Suppressor macrophage (primary cell): ENCODE data around the gene VEZT.
"Not testable (repeated sequence)": the region's sequence is repeated elsewhere in the genome, so short reads cannot be mapped to it uniquely, and the experiment has no call there.

Source experiments
- DNase-seq, 4 experiments: peaks; one replicate each; pipeline ENCODE4 v3.0.0-alpha.2; 2020 to 2022

Gene VEZT

GRCh38 chr12:95258151-95258550, 40.5 kb downstream of the VEZT start:
- no peak for DNase-seq

- DNase-seq = no peak
Measured at GRCh38 chr12:95258803-95259202, 41.2 kb downstream of the VEZT start.

- DNase-seq = no peak
Measured at GRCh38 chr12:95259368-95259767, 41.8 kb downstream of the VEZT start.

- no peak for DNase-seq
Measured at GRCh38 chr12:95261109-95261508, 43.5 kb downstream of the VEZT start.

- DNase-seq = no peak
Measured at GRCh38 chr12:95262808-95263207, 45.2 kb downstream of the VEZT start.

- no peak for DNase-seq
Measured at GRCh38 chr12:95265765-95266164, 48.2 kb downstream of the VEZT start.

- DNase-seq = no peak
Measured at GRCh38 chr12:95266254-95266653, 48.6 kb downstream of the VEZT start.

GRCh38 chr12:95269892-95270291, 52.3 kb downstream of the VEZT start:
- DNase-seq = no peak

GRCh38 chr12:95271465-95271864, 53.9 kb downstream of the VEZT start:
- DNase-seq = no peak

- DNase-seq = no peak
Measured at GRCh38 chr12:95277139-95277538, 59.5 kb downstream of the VEZT start.

- DNase-seq = no peak
Measured at GRCh38 chr12:95279856-95280255, 62.2 kb downstream of the VEZT start.

- DNase-seq = no peak
Measured at GRCh38 chr12:95282266-95282665, 64.7 kb downstream of the VEZT start.

- DNase-seq = no peak
Measured at GRCh38 chr12:95283371-95283770, 65.8 kb downstream of the VEZT start.

GRCh38 chr12:95286713-95287112, 69.1 kb downstream of the VEZT start:
- no peak for DNase-seq

GRCh38 chr12:95291501-95291900, 73.9 kb downstream of the VEZT start:
- no peak for DNase-seq

- no peak for DNase-seq
Measured at GRCh38 chr12:95298916-95299315, 81.3 kb downstream of the VEZT start.

GRCh38 chr12:95300286-95300685, 82.7 kb downstream of the VEZT start:
- no peak for DNase-seq

GRCh38 chr12:95303476-95303875, 85.9 kb downstream of the VEZT start:
- DNase-seq = no peak

- DNase-seq = no peak
Measured at GRCh38 chr12:95304673-95305198, 87.1 kb downstream of the VEZT start.

- DNase-seq = no peak
Measured at GRCh38 chr12:95312656-95313055, 95.0 kb downstream of the VEZT start.

- not testable (repeated sequence) for DNase-seq
Measured at GRCh38 chr12:95314756-95315155, 97.1 kb downstream of the VEZT start.

GRCh38 chr12:95316798-95317197, 99.2 kb downstream of the VEZT start:
- no peak for DNase-seq

GRCh38 chr12:95318071-95318545, 100.5 kb downstream of the VEZT start:
- no peak for DNase-seq

GRCh38 chr12:95319694-95320331, 102.2 kb downstream of the VEZT start:
- no peak for DNase-seq
